ENCODE results near the gene HSPA1L.
"Not testable (repeated sequence)": the region's sequence is repeated elsewhere in the genome, so short reads cannot be mapped to it uniquely, and the experiment has no call there.

The HSPA1L gene

DNA sequence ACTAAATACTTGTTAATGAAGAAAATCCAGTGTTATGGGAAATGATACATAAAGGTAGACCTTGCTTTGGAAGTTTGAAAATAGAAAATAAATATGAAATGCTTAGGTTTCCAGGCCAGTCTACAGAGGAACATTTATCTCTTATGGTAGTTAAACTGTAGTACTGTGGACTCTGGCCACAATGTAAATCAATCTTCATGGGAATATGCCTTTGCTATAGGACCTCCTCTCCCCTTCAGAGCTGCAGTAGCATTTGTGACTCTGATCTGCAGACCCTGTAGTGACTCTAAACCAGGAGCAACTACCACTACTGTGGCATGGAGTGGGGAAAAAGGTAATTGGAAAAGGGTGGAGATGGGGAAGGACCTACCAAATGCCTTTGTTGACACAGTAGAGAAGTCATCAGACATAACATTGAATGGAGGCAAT, 4.8 kb upstream of the HSPA1L start:
- H3K27ac ChIP-seq (ENCODE audit: low read length, poor library complexity, severe bottlenecking), result no peak overlapping the region

DNA sequence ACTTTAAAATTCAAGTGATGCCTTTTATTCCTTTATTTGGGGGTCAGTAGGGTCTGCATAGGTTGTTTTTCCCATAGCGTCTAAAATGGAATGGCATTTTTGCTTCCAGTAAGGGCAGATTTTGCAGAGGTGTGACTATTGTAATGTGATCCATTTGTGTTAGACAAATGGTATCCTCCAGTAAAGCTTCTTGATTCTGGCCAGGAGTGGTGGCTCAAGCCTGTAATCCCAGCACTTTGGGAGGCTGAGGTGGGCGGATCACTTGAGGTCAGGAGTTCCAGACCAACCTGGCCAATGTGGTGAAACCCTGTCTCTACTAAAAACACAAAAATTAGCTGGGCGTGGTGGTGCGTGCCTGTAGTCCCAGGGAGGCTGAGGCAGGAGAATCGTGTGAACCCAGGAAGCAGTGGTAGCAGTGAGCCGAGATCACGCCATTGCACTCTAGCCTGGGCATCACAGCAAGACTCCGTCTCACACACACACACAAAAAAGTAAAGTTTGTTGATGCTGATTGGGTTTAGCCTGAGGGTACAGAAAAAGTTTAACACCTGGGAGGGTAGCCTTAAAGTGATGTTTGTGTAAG, 2.9 kb upstream of the HSPA1L start:
- not testable (repeated sequence) for H2BK120ac ChIP-seq (ENCODE audit: low read depth, low read length); H4K91ac ChIP-seq (ENCODE audit: low read length); H2BK15ac ChIP-seq (ENCODE audit: low read depth, poor library complexity, severe bottlenecking); H3K23ac ChIP-seq (ENCODE audit: low read length in 2 of 2); H2AFZ ChIP-seq (ENCODE audit: low read depth, low read length); DNase-seq; H2BK12ac ChIP-seq (ENCODE audit: low read length in 2 of 2); H3K27ac ChIP-seq (ENCODE audit: low read length, poor library complexity, severe bottlenecking); H3K9me3 ChIP-seq (ENCODE audit: control insufficient read depth, low read length); H3K27me3 ChIP-seq (ENCODE audit: control insufficient read depth in 1 of 2, insufficient read depth in 1 of 2, low read length in 2 of 2); H2AK5ac ChIP-seq (ENCODE audit: low read length, severe bottlenecking); H3K14ac ChIP-seq (ENCODE audit: low read length in 2 of 2); H3K4ac ChIP-seq (ENCODE audit: low read depth in 1 of 2, low read length in 2 of 2); H3K18ac ChIP-seq (ENCODE audit: low read depth in 1 of 2, low read length in 2 of 2); H3K79me1 ChIP-seq (replicated peaks; ENCODE audit: low read length, poor library complexity, severe bottlenecking); H2BK5ac ChIP-seq (ENCODE audit: low read depth, low read length, poor library complexity, severe bottlenecking); H3K4me2 ChIP-seq (ENCODE audit: low read length, poor library complexity, severe bottlenecking); H4K8ac ChIP-seq (ENCODE audit: low read length); H3K36me3 ChIP-seq (ENCODE audit: control insufficient read depth in 1 of 2, insufficient read depth in 2 of 2, low read depth in 1 of 2, low read length in 2 of 2)
- Histone ChIP-seq H3K4me1 (ENCODE audit: control insufficient read depth, insufficient read depth, low read depth, low read length) (peaks cover 15% of the 10 kb centered on the region), H3K9ac (ENCODE audit: low read length) (peak overlapping the region; percentile 81), H3K4me3 (ENCODE audit: insufficient read depth in 1 of 2, low read depth in 1 of 2, low read length in 2 of 2) (peak overlapping the region in 1 of 2 experiments; percentile 80)
- WGBS, result 95% methylated on average over 5 of the region's 8 CpGs

More for the DNA sequence above, 4.8 kb upstream of the HSPA1L start:
- Histone ChIP-seq H3K14ac (ENCODE audit: low read length in 2 of 2) (no peak overlapping the region), H3K23ac (ENCODE audit: low read length in 2 of 2) (no peak overlapping the region), H4K91ac (ENCODE audit: low read length) (no peak overlapping the region), H3K9me3 (ENCODE audit: control insufficient read depth, low read length) (no peaks in the 10 kb centered on the region), H3K4me2 (ENCODE audit: low read length, poor library complexity, severe bottlenecking) (no peak overlapping the region), H3K79me1 (replicated peaks; ENCODE audit: low read length, poor library complexity, severe bottlenecking) (peaks cover 6% of the 10 kb centered on the region), H2AFZ (ENCODE audit: low read depth, low read length) (no peak overlapping the region), H3K36me3 (ENCODE audit: control insufficient read depth in 1 of 2, insufficient read depth in 2 of 2, low read depth in 1 of 2, low read length in 2 of 2) (no peaks in the 10 kb centered on the region), H2BK15ac (ENCODE audit: low read depth, poor library complexity, severe bottlenecking) (no peak overlapping the region), H4K8ac (ENCODE audit: low read length) (peak overlapping the region; percentile 10), H2AK5ac (ENCODE audit: low read length, severe bottlenecking) (no peak overlapping the region), H3K9ac (ENCODE audit: low read length) (peak overlapping the region; percentile 32), H3K4me3 (ENCODE audit: insufficient read depth in 1 of 2, low read depth in 1 of 2, low read length in 2 of 2) (no peak overlapping the region), H3K4ac (ENCODE audit: low read depth in 1 of 2, low read length in 2 of 2) (no peak overlapping the region), H3K4me1 (ENCODE audit: control insufficient read depth, insufficient read depth, low read depth, low read length) (peaks cover 16% of the 10 kb centered on the region), H3K18ac (ENCODE audit: low read depth in 1 of 2, low read length in 2 of 2) (no peak overlapping the region), H3K27me3 (ENCODE audit: control insufficient read depth in 1 of 2, insufficient read depth in 1 of 2, low read length in 2 of 2) (no peaks in the 10 kb centered on the region), H2BK120ac (ENCODE audit: low read depth, low read length) (no peak overlapping the region), H2BK5ac (ENCODE audit: low read depth, low read length, poor library complexity, severe bottlenecking) (no peak overlapping the region), H2BK12ac (ENCODE audit: low read length in 2 of 2) (no peak overlapping the region)
- DNase-seq, result no peak

DNA sequence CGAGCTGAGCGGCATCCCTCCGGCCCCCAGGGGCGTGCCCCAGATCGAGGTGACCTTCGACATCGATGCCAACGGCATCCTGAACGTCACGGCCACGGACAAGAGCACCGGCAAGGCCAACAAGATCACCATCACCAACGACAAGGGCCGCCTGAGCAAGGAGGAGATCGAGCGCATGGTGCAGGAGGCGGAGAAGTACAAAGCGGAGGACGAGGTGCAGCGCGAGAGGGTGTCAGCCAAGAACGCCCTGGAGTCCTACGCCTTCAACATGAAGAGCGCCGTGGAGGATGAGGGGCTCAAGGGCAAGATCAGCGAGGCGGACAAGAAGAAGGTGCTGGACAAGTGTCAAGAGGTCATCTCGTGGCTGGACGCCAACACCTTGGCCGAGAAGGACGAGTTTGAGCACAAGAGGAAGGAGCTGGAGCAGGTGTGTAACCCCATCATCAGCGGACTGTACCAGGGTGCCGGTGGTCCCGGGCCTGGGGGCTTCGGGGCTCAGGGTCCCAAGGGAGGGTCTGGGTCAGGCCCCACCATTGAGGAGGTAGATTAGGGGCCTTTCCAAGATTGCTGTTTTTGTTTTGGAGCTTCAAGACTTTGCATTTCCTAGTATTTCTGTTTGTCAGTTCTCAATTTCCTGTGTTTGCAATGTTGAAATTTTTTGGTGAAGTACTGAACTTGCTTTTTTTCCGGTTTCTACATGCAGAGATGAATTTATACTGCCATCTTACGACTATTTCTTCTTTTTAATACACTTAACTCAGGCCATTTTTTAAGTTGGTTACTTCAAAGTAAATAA, 2.2 kb upstream of the HSPA1L start:
- DNase-seq, result not testable (repeated sequence)
- WGBS, result 88% methylated on average over 13 of the region's 37 CpGs

DNA sequence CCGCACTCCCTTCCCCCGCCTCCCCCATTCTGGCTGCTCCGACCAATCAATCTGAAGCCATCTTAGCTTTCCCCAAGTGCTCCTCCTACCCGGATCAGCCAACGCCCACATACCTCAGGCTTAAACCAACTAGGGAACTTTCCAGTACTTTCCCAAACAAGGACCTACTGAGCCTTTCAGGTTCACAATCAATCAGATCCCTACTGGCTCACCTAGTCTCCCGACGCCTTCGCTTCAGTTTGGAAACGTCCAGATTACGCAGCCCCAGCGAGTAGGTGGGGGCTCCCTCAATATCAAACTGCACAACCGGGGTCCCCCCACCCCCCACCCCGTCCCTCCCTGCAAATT, 432 bp downstream of the HSPA1L start:
- H3K4ac ChIP-seq (ENCODE audit: low read depth in 1 of 2, low read length in 2 of 2), result peak overlapping the region in 1 of 2 experiments; percentile 82
- H2BK120ac ChIP-seq (ENCODE audit: low read depth, low read length), result peak overlapping the region; percentile 97
- peaks cover 2% of the 10 kb centered on the region for H3K79me1 ChIP-seq (replicated peaks; ENCODE audit: low read length, poor library complexity, severe bottlenecking)
- peak overlapping the region; percentile 64 to 84 for H3K18ac ChIP-seq (ENCODE audit: low read depth in 1 of 2, low read length in 2 of 2)
- peak overlapping the region; percentile 66 for H2BK5ac ChIP-seq (ENCODE audit: low read depth, low read length, poor library complexity, severe bottlenecking)
- H4K91ac ChIP-seq (ENCODE audit: low read length), result peak overlapping the region; percentile 43
- H2AK5ac ChIP-seq (ENCODE audit: low read length, severe bottlenecking), result no peak overlapping the region
- peak overlapping the region in 1 of 2 experiments; percentile 24 for H3K23ac ChIP-seq (ENCODE audit: low read length in 2 of 2)
- peak overlapping the region; percentile 100 for H3K27ac ChIP-seq (ENCODE audit: low read length, poor library complexity, severe bottlenecking)
- no peaks in the 10 kb centered on the region for H3K36me3 ChIP-seq (ENCODE audit: control insufficient read depth in 1 of 2, insufficient read depth in 2 of 2, low read depth in 1 of 2, low read length in 2 of 2)
- peak overlapping the region; percentile 62 for H4K8ac ChIP-seq (ENCODE audit: low read length)
- peak; percentile 98 for DNase-seq
- H2BK15ac ChIP-seq (ENCODE audit: low read depth, poor library complexity, severe bottlenecking), result peak overlapping the region; percentile 93
- H3K4me3 ChIP-seq (ENCODE audit: insufficient read depth in 1 of 2, low read depth in 1 of 2, low read length in 2 of 2), result peak overlapping the region in 1 of 2 experiments; percentile 81
- H3K27me3 ChIP-seq (ENCODE audit: control insufficient read depth in 1 of 2, insufficient read depth in 1 of 2, low read length in 2 of 2), result no peaks in the 10 kb centered on the region
- H3K4me1 ChIP-seq (ENCODE audit: control insufficient read depth, insufficient read depth, low read depth, low read length), result peaks cover 8% of the 10 kb centered on the region
- H2BK12ac ChIP-seq (ENCODE audit: low read length in 2 of 2), result no peak overlapping the region
- no peak overlapping the region for H3K14ac ChIP-seq (ENCODE audit: low read length in 2 of 2)
- H3K9me3 ChIP-seq (ENCODE audit: control insufficient read depth, low read length), result no peaks in the 10 kb centered on the region
- H3K9ac ChIP-seq (ENCODE audit: low read length), result peak overlapping the region; percentile 86
- peak overlapping the region; percentile 84 for H3K4me2 ChIP-seq (ENCODE audit: low read length, poor library complexity, severe bottlenecking)
- no peak overlapping the region for H2AFZ ChIP-seq (ENCODE audit: low read depth, low read length)
- 6% methylated on average over 13 of the region's 13 CpGs for WGBS

More for the DNA sequence above, 2.2 kb upstream of the HSPA1L start:
- not testable (repeated sequence) for H2AFZ ChIP-seq (ENCODE audit: low read depth, low read length); H2BK12ac ChIP-seq (ENCODE audit: low read length in 2 of 2); H2BK120ac ChIP-seq (ENCODE audit: low read depth, low read length); H3K36me3 ChIP-seq (ENCODE audit: control insufficient read depth in 1 of 2, insufficient read depth in 2 of 2, low read depth in 1 of 2, low read length in 2 of 2); H4K91ac ChIP-seq (ENCODE audit: low read length); H3K79me1 ChIP-seq (replicated peaks; ENCODE audit: low read length, poor library complexity, severe bottlenecking); H3K9me3 ChIP-seq (ENCODE audit: control insufficient read depth, low read length); H3K27me3 ChIP-seq (ENCODE audit: control insufficient read depth in 1 of 2, insufficient read depth in 1 of 2, low read length in 2 of 2); H3K27ac ChIP-seq (ENCODE audit: low read length, poor library complexity, severe bottlenecking); H3K18ac ChIP-seq (ENCODE audit: low read depth in 1 of 2, low read length in 2 of 2); H3K14ac ChIP-seq (ENCODE audit: low read length in 2 of 2); H2BK5ac ChIP-seq (ENCODE audit: low read depth, low read length, poor library complexity, severe bottlenecking); H3K4ac ChIP-seq (ENCODE audit: low read depth in 1 of 2, low read length in 2 of 2); H2BK15ac ChIP-seq (ENCODE audit: low read depth, poor library complexity, severe bottlenecking); H3K23ac ChIP-seq (ENCODE audit: low read length in 2 of 2); H2AK5ac ChIP-seq (ENCODE audit: low read length, severe bottlenecking); H4K8ac ChIP-seq (ENCODE audit: low read length)
- Histone ChIP-seq H3K9ac (ENCODE audit: low read length) (peak overlapping the region; percentile 81), H3K4me3 (ENCODE audit: insufficient read depth in 1 of 2, low read depth in 1 of 2, low read length in 2 of 2) (peak overlapping the region; percentile 40 to 80), H3K4me2 (ENCODE audit: low read length, poor library complexity, severe bottlenecking) (peak overlapping the region; percentile 39), H3K4me1 (ENCODE audit: control insufficient read depth, insufficient read depth, low read depth, low read length) (peaks cover 13% of the 10 kb centered on the region)

Measured in mesenchymal stem cell (in vitro differentiated cells and primary cell).